H1 (cell line): ENCODE data around the gene MRPL11. TPM values are rescaled to one million over a fixed set of nuclear protein-coding genes. Genes with fewer than 3 reads are reported as not detected.
A peak's percentile ranks its signal among the peaks of the same experiment; 100 is the strongest.

Experiments
- HDAC6 ChIP-seq: IDR thresholded peaks from one replicate; pipeline ENCODE4 v1.7.1; 2012; ENCODE audit warnings: low read depth, mild to moderate bottlenecking, inconsistent platforms, low read length, moderate library complexity
- NANOG ChIP-seq: IDR thresholded peaks from 2 replicates; pipeline ENCODE4 v1.6.1; 2011; ENCODE audit warnings: low read length, low read depth, mild to moderate bottlenecking, inconsistent platforms; ENCODE audit not compliant: insufficient read depth, poor library complexity, severe bottlenecking
- RBBP5 ChIP-seq: IDR thresholded peaks from 2 replicates; pipeline ENCODE4 v1.7.1; 2012; ENCODE audit warnings: low read depth, mild to moderate bottlenecking, inconsistent platforms, low read length, moderate library complexity, borderline replicate concordance
- SP2 ChIP-seq: IDR thresholded peaks from 2 replicates; pipeline ENCODE4 v1.6.1; 2012; ENCODE audit warnings: mild to moderate bottlenecking, low read length, inconsistent platforms
- TAF7 ChIP-seq: optimal IDR thresholded peaks from 2 replicates; pipeline ENCODE3; 2011; ENCODE audit warnings: low read depth, mild to moderate bottlenecking, inconsistent platforms, low read length, moderate library complexity, borderline replicate concordance
- TBP ChIP-seq: IDR thresholded peaks from 2 replicates; pipeline ENCODE4 v1.6.1; 2011; ENCODE audit warnings: low read depth, low read length, improper control_type of control experiment
- polyA plus RNA-seq, 7 experiments: library from polyadenylated mRNA; depleted of rRNA in 3 of 7; stranded (reverse) in 5 of 7; unstranded in 2 of 7; fragments of >200 nt in 5 of 7; fragments of 200-250 nt in 2 of 7; gene quantifications; 1 replicate in 5 of 7; 2 replicates in 1 of 7; 4 replicates in 1 of 7; pipeline versions ENCODE4 v1.2.1 to v1.2.3, GENCODE V29; 2011 to 2013; ENCODE audit warnings: missing spikeins in 2 of 7, mixed read lengths in 2 of 7
- total RNA-seq: library from RNA; stranded (reverse); fragmentation: NEBNext Ultra II Directional; extraction: Animal tissue kit (Norgen Biotek cat#: 25700); gene quantifications from 2 replicates; pipeline ENCODE4 v1.2.1, GENCODE V29; 2021
- TF ChIP-seq, protein P1 (sequence below), 3 experiments: IDR thresholded peaks; 1 replicate in 2 of 3; 2 replicates in 1 of 3; pipeline versions ENCODE4 v1.5.1 to v1.6.1; 2011; ENCODE audit warnings: low read length in 3 of 3, mild to moderate bottlenecking in 3 of 3, inconsistent platforms in 2 of 3, low read depth in 1 of 3, moderate library complexity in 1 of 3; ENCODE audit not compliant: insufficient read depth in 1 of 3; ENCODE audit errors: control extremely low read depth in 1 of 3

MRPL11 gene
- total and polyA plus RNA-seq, 2 of the 8 experiments (the other 6 are each of a cell fraction or from before 2014, with no cell fraction given): 105 to 141 TPM

DNA sequence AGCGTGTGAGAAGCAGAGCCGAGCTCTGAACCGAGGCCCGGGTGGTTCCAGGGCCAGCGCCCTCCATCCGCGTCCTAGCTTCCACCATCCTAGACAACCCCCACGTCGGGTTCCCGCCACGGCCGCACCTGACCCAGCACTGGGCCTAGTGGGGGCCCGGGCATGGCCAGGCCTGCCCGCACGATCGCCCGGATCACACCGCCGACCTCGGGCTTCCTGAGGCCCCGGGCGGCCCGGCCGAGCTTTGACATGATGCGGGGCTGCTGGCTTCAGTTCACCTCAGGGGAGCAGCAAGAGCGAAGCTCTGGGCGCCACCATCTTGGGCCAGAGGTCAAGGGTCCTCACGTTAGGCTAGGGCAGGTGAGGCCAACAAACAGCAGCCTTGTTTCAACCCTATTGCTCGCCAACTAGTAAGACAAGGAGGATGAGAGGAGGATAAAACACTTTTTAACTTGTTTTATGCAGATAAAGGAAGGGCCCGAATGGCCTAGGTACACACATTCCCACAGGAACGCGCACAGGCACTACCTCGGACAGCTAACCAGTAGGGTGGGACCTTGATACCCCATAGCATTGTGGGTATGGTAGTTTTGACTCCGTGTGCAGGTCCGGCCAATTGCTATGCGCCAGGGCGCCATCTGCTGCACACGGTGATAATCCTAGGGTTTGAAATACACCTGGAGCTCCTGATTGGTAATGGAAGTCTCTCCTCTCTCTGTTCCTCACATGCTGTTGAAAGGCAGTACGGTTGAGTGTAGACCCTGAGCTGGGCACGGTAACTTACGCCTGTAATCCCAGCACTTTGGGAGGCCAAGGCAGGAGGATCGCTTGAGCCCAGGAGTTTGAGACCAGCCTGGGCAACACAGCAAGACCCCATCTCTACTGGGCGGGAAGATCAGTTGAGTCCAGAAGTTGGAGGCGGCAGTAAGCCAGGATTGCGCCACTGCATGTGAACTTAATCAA, at the start of gene MRPL11 (continued):
- TF ChIP-seq SP2 (no peak), NANOG (no peak), TAF7 (no peak), HDAC6 (no peak), TBP (peak; percentile 51; the same call in 1 of the 2 replicates), RBBP5 (no peak; the same call in 1 of the 2 replicates)
- TF ChIP-seq, protein P1, sequence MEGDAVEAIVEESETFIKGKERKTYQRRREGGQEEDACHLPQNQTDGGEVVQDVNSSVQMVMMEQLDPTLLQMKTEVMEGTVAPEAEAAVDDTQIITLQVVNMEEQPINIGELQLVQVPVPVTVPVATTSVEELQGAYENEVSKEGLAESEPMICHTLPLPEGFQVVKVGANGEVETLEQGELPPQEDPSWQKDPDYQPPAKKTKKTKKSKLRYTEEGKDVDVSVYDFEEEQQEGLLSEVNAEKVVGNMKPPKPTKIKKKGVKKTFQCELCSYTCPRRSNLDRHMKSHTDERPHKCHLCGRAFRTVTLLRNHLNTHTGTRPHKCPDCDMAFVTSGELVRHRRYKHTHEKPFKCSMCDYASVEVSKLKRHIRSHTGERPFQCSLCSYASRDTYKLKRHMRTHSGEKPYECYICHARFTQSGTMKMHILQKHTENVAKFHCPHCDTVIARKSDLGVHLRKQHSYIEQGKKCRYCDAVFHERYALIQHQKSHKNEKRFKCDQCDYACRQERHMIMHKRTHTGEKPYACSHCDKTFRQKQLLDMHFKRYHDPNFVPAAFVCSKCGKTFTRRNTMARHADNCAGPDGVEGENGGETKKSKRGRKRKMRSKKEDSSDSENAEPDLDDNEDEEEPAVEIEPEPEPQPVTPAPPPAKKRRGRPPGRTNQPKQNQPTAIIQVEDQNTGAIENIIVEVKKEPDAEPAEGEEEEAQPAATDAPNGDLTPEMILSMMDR (IDR thresholded peaks at IDR 0.05; ENCODE audit: control extremely low read depth in 1 of 3, insufficient read depth in 1 of 3, low read depth in 1 of 3, low read length in 3 of 3): peak; percentile 72 to 92 (median 77)
